HG02884 (cell line): ENCODE results near the gene SMIM21.

ENCODE experiments used
- ATAC-seq: cut with Tn5 transposase; IDR thresholded peaks from one replicate; pipeline ENCODE4 v1.9.1; 2021; ENCODE audit warnings: mild to moderate bottlenecking, moderate library complexity; ENCODE audit not compliant: unreplicated experiment

Gene SMIM21

DNA sequence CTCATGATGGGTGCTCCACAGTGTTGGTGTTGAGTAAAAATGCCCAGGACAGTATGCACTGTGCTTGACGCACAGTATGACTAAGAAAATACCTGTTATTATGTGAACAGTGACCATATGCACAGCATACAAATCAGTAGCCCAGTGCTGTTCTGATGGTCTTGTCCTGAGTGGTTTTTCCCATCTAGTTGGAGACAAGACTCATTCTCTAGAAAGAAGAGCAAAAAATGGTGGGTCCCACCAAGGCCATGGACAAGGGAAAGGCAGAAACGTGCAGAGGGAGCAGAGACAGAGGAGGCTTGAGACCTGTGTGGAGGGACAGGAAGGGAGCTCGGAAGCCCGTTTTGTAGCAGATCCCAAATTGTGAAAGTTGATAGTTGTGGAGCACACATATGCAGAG lies 987 bp upstream of the SMIM21 start:
- ATAC-seq = no peak

DNA sequence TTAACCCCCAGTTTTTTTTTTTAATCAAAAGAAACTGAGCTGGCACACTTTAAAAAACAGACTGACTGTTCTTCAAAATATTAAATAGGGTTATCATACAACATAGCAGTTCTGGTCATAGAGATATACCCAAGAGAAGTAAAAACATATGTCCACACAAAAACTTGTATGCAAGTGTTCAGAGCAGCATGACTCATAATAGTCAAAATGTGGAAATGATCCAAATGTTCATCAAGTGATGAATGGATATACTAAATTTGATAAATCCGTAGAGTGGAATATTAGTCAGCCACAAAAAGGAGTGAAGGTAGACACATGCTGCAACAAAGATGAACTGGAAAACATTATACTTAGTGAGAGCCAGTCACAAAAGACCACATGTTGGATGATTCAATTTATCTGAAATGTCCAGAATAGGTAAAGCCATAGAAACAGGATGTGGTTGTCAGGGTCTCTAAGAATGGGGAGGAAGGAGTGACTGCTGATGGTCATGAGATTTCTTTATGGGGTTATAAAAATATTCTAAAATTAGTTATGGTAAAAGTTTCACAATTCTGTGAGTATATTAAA lies 5.1 kb downstream of the SMIM21 start:
- ATAC-seq = no peak

DNA sequence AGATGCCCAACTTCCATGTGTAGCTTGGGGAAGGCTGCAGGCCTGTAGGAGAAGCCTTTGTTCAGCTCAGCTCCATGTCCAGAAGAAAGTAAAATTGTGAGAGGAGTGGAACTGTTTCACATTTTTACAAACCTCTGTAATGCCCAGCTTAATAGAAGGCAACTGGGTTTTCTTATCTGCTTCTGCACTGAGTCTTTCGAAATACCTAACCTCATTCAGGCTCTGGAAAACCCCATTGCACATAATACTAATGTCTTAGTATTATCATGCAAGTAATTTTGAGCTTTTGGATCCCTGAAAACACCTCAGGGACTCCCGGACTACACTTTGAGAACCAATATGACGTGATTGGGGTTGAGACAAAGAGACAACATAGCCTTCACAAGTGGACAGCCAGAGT lies 5.8 kb downstream of the SMIM21 start:
- no peak for ATAC-seq

DNA sequence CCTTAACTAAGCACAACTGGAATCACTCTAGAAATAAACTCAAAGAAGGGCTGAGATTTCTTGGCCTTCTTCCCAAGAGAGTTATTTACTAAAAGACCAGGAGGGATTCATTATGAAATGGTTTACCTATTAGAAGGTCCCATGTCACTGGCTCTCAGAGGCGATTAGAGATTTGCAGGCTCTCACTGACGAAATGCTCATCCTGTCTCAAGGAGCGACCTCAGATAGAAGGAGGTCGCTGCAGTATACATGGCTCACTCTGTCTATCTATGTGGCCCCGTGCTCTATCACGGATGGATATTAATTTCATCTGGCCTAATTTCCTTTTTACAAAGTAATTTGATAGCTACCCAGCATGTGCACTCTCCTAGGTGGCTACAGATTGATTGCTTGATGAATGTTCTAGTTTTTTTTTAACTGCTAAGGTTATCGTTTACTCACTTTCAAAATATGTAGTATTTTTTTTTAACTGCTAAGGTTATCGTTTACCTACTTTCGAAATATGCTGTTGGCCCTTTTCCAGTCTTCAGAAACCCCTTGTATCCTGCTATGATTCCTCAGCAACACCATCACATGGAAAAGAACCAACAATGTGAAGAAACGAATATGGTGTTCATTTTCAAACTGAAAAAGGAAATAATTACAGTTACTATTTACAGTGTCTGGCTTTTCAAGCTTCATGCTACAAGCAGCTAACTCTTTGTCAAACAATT lies 9.1 kb downstream of the SMIM21 start:
- ATAC-seq = no peak

DNA sequence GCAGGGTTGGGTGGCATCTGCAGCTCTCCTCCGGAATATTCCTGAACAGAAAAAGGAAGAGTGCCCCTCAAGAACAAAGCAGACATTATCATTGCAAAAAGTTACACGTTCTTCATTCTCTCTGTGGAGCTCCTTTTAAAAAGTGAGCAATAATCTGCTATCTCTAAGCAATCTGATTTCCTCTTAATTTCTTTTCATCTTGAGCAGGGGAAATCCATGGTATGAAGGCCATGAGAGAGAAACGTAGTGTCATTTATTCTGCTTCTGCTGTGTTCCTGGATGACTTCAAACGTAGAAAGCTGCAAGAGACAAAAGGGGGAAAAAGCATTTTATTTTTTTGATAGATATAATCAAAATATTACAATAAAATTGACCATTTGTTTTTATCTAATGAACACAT lies 16.9 kb downstream of the SMIM21 start:
- no peak for ATAC-seq

DNA sequence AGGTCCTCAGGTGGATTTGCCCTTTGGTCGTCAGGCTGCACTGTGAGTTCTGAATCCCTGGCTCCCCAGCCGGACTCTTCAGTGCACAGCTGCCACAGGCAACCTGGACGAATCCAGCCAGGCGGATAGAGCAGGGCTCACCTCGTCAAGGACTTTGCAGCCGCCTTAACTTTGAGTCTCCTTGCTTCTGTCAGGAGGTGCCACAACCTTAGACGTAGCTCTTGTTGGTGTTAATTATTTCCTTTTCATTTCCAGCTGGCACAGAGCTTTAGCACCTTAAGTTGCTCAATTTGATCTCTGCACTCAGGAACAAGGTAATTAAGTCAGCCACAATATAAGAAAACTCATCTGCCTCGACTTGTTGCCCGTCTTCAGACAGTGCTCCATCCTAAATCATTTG lies 17.7 kb downstream of the SMIM21 start:
- no peak for ATAC-seq

- no peak for ATAC-seq
Measured at GRCh38 chr18:75408554-75409506, 18.7 kb downstream of the SMIM21 start.

- ATAC-seq = no peak
Measured at GRCh38 chr18:75407468-75408437, 19.8 kb downstream of the SMIM21 start.

- no peak for ATAC-seq
Measured at GRCh38 chr18:75406491-75407445, 20.7 kb downstream of the SMIM21 start.

DNA sequence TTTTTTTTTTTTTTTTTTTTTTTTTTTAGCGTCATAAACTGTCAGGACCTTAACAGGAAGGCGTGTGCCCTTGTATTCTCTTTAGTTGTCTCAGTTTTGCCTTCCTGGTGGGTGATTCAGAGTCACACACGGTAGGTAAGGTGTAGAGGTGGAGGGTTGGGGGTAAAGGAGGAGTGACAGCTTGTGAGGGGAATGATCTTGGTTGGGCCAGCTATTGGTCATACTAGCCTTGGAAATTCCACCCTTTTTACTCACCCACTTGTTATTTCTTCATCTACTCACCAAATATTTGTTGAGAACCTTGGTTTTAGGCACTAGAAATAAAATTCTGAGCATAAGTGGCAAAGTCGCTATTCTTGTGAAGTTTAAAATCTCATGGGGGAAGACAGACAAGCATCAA lies 22.2 kb downstream of the SMIM21 start:
- ATAC-seq = no peak

GRCh38 chr18:75400366-75400765 lies 27.1 kb downstream of the SMIM21 start:
- ATAC-seq = no peak

DNA sequence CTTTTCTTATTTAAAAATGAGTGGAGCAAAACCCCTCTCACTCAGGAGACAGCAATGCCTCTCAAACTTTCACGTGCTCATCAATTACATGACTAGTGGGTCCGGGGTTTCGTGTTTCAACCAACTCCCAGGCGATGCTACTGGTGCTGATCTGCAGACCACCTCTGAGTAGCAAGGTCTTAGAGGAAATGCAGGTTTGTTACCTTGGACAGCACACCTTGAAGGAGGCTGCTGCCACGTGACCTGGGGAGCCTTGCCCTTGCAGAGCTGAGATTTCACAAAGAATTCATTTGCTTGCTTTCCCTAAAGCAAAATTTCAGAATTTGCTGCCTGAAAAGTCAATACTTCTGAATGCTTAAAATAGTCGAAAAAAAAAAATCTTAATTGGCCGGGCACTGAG lies 32.4 kb downstream of the SMIM21 start:
- no peak for ATAC-seq

DNA sequence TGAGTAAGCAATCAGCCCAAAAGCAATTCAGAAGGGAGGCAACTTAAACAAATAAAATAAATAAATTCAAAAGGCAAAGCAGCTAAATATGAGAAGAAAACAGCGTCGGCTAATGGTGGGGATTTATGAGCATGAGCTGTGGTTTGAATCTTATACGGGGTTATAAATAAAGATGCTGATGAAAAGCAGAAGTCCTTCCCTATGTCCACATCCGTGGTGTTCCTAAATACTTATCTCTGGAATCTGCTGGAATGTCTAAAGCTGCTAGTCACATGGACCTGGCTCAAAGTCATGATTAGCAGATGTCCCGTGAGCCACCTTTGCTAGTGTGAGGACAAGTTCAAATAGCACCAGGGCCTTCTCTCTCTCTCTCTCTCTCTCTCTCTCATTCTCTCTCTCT lies 33.8 kb downstream of the SMIM21 start:
- no peak for ATAC-seq

GRCh38 chr18:75392226-75392578 lies 35.3 kb downstream of the SMIM21 start:
- no peak for ATAC-seq

DNA sequence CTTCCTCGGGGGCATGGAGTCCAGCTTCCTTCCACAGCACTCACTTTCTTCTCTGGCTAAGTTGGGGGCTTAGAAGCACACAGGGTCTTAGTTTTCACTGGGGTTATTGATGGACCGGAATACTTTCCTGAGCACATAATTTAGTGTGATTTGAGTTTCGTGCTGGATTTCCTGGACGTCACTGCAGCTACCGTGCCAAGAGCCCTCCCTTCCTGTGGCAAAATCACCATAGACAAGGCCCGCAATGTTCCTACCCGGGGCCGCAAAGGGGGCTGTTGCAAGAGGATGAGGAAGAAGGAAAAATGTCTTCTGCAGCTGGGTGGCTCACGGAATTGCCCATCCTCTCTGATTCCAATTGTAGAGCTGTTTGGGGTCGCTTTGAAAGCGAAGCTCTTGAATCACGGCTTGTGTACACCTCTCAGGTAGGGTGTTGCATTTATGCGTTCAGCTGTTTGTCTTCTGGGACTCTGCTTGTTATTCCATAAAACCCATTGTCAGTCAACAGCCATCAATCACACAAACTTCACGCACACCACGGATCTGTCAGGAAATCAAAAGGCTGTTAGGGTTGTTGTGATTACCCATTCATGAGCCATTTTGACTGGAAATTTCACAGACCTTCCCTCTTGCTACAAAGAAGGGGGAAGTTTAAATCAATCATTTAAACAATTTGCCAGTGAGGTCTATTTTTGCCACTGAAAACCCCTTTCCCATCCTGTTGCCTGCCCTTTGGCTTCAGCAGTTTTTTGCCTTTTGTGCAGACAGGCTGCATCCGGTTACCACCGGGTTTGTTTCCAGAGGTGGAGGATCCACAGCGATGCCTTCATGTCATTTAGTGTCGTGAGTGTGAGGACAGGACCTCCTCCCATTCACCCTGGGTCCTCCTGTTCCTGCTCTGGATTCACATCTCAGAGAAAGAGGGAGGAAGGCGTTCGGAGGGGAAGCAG lies 36.0 kb downstream of the SMIM21 start:
- ATAC-seq = no peak

DNA sequence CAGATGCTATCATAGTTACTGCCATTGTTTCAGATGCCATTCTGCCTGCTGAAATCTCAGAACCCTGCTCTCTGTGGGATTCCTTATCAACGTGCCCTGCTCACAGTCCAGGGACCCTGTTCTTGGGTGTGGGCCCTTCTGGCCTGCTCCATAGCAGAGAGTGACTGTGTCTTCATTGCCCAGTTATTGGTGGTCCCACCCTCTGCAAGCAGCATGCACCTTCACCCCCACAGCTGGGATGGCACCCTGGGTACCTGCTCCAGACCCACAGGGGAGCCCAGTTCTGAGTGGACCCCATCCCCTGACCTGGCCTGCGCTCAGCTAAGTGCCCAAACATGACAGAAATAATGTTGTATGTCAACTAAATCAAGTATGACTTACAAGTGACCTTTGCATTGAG lies 36.6 kb downstream of the SMIM21 start:
- no peak for ATAC-seq

GRCh38 chr18:75384144-75384543 lies 43.4 kb downstream of the SMIM21 start:
- ATAC-seq = no peak
